HUDEP-2 (cell line): ENCODE data around the gene NRXN3.

ENCODE experiments used
- DNase-seq, 76 experiments: peaks; one replicate each; lab custom pipeline; 2025; ENCODE audit not compliant: unreplicated experiment in 76 of 76; lab: John Stamatoyannopoulos, UW

The NRXN3 gene

GRCh38 chr14:78170203-78170602 lies at the start of gene NRXN3:
Gene NRXN3, plus strand, starts transcription at chr14:78170373. Its CDS starts 72,721 bp downstream, at chr14:78243094.
- DNase-seq = no peak

DNA sequence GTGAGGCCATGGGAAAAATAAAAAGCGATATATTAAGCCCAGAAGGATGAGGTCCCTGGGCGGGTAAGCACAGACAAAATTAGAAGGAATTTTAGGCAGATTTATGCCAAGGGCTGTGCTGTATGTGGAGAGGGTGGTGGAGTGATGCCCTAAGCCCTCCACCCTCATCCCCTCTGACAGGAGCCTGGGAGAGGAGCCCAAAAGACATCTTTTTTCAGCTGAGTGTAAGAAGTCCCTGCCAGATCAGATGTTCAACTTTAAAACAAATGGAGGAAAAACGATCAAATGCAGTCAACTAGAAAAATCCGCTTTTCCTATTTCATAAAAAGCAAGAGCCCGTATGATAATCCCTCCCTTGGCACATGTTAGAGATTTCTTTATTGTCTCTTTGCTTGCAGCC lies 47.7 kb upstream of the NRXN3 start:
- DNase-seq = no peak

DNA sequence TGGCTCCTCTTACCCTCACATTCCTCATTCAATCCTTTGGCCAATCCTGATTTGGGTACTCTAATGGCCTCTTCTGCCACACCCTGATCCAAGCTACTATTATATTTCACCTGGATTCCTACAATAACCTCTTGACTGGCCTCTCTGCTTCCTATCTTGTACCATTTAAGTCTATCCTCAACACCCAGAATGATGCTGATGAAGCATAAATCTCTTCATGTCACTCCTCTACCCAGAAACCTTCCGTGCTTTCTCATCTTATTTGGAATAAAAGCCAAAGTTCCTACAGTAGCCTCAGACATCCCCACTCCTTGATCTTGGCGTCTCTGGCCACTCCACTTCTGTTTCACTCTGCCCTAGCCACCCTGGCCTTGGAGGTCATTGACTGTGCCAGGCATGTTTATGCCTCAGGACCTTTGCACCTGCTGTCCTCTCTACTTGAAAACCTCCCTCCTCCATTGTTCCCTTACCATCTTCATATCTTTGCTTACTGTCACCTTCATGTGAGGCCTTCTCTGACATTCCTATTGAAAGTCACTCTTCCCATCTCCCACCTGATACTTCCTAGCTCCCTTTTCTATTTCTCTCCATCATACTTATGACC lies 46.4 kb upstream of the NRXN3 start:
- no peak for DNase-seq

DNA sequence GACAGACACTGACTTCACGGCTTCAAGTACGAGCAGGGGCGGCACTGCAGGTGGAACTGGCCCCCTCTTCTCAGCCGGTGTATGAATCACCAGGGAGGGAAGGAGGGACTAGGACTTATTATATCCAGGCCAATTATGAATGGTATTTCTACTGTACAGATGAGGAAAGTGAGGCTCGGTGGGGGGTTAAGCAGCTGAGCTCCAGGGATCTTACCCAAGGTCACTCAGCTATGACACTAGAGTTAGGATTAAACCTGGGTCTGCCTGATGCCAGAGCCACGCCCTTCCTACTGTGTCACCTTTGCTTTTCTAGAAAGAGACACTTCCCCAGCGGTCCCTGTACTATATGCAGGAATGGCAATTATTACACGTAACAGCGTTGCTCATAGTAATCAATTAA lies 42.2 kb upstream of the NRXN3 start:
- no peak for DNase-seq

GRCh38 chr14:78129375-78129774 lies 40.8 kb upstream of the NRXN3 start:
- DNase-seq = no peak

GRCh38 chr14:78130356-78130755 lies 39.8 kb upstream of the NRXN3 start:
- DNase-seq = no peak

- DNase-seq = no peak
Observed at GRCh38 chr14:78131201-78131600, 39.0 kb upstream of the NRXN3 start.

DNA sequence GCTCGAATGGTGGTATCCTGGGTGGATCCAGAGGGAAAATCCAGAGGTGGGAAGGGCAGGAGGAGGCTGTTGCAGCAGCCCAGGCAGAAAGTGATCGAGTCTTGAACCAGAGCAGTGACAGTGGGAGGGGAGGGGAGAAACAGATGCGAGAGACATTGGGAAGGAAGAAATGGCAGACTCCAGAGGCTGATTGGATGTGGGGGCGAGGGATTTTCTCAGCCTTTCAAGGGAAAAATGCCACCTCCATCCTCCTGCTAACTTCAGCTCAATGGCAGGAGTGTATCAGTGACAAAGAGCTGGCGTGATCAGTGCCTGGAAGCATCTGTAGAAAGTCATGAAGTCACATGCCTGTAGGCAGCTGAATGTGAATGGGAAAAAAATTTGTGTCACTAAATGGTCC lies 38.6 kb upstream of the NRXN3 start:
- DNase-seq = no peak

- DNase-seq = peak in 38 of 76 experiments; percentile 4 to 57 (median 18)
Observed at GRCh38 chr14:78135450-78135891, 34.7 kb upstream of the NRXN3 start.

DNA sequence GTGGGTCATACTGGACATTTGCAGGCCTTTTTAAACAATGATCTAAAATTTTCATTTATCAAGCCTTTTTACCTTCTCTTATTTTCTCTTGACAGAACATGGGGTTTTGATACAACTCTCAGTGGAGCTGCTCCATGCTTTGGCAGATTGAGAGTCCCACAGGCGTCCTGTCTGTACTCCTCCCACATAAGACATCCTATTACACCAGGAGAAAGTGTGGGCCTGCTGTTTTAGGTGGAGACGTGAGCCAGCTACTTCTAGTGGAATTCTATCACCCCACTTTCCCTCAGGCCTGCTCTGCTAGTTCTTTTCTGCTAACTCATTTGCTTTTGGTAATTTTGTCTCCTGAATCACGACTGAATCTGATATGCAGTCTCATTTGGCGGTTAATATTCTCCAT lies 33.5 kb upstream of the NRXN3 start:
- no peak for DNase-seq

- no peak for DNase-seq
Observed at GRCh38 chr14:78141590-78141989, 28.6 kb upstream of the NRXN3 start.

GRCh38 chr14:78142998-78143397 lies 27.2 kb upstream of the NRXN3 start:
- no peak for DNase-seq

DNA sequence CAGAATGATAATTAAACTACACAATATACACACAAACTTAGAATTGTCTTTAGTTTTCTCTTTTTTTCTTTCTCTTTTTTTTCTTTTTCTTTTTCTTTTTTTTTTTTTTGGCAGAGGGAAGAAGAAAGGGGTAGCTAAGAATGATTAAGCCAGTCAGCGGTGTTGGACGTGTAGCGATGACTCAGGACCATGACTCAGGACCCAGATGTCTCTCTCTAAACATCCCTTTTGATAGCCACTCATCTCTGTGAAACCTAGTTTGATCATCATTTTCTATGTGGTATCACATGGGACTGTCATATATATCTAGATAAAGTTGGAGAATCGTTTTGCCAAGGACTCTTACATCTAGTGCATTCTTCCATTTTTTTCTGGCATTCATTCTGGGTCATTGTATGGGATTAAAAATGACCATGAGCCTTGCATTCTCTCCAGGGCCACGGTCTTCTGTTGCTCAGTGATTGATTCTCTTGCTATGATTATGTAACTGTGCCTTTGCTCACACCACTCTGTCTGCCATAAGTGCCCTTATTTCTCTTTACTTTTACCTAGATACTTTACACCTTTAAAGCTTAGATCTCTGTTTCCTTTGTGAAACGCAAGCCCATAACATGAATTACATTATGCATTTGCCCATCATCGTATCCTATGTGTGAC lies 26.6 kb upstream of the NRXN3 start:
- DNase-seq = peak in 1 of 76 experiments; percentile 7

- DNase-seq = no peak
Observed at GRCh38 chr14:78152201-78153063, 17.7 kb upstream of the NRXN3 start.

- DNase-seq = peak in 1 of 76 experiments; percentile 3
Observed at GRCh38 chr14:78153064-78153341, 17.2 kb upstream of the NRXN3 start.

GRCh38 chr14:78154827-78155226 lies 15.3 kb upstream of the NRXN3 start:
- DNase-seq = peak in 8 of 76 experiments; percentile 2 to 12 (median 4)

DNA sequence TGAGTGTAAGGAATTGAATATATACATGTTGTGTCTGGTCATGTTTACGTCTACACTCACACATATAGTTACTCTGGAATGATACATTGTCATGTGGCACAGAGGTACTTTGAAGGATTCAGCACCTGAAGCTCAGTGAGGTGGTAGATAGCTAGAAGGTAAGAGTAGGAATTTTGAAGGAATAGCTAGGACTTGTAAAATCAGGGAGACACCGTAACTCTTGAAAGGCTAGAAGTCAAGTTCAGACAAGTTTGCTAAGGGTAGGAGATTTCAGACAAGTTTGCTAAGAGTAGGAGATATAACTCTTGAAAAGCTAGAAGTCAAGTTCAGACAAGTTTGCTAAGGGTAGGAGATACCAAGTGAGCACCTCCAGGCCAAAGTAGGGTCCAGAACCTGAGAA lies 14.0 kb upstream of the NRXN3 start:
- no peak for DNase-seq

DNA sequence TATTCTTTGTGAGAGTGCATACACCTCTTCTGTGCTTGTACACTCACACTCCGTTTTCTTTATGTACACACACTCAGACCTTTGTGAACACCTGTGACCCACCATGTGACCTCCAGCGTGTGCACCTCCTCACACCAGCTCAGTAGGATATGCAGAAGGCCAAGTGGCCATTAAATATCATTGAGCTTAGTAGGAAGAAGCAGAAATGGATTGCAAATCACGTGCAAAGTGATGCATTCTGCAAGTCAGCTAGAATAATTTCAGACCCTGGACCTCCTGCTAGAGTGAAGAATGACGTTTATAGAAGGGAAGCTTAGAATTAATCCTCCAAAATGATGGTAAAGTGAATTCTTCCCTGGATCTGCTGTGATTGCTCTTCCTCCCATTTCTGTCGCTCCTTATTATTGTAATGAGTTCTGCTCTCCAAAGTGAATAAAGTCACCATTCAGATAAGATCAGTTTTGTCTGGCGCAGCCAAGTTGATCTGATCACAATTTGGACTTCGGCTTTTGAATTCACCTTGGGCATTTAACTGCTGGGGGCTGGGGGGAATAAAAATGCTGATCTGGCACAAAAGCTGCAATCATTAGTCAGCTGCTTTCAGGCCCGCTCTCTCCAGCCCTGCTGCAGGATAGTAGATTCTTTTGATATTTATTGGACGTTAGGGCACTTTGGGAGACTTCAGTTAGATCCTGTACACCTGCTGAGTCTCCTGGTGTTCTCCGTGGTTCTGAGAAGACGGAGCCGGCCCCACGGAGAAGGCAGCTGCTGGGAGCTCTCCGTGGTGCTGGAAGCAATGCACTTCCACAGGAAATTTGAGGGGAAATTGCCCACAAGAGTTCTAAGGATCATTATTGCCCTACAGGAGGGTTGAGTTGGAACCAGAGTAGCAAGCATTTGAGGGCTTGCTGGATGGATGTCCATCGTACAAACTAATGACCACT lies 12.4 kb upstream of the NRXN3 start:
- peak in 16 of 76 experiments; percentile 1 to 41 (median 8) for DNase-seq

DNA sequence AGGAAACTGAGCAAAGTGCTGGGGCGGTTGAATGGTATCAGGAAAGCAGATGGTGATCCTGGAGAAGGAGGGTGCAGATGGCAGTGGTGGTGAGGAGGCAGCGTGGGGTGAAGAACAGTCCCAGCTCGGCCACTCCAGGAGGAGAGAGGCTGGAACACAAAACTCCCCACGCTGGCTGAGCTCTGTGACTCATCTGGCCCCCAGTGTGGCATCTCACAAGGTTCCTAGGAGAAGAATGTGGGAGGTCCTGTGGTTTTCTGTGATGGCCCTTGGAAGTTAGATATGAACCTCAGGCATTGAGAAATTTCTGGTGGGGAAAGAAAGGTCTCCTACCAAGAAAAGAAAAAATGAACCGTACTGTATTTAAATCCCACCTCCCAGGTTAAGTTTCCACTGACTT lies 8.0 kb upstream of the NRXN3 start:
- DNase-seq = no peak

GRCh38 chr14:78164226-78164853 lies 5.8 kb upstream of the NRXN3 start:
- DNase-seq = peak in 49 of 76 experiments; percentile 4 to 67 (median 26)
